RPMI7951 (cell line): Measurements from ENCODE around the gene PLTP. TPM values are rescaled to one million over a fixed set of nuclear protein-coding genes. Genes with fewer than 3 reads are reported as not detected.
"Not testable (repeated sequence)": the region's sequence is repeated elsewhere in the genome, so short reads cannot be mapped to it uniquely, and the experiment has no call there.

ENCODE experiments used
- DNase-seq: peaks from one replicate; pipeline ENCODE4 v3.0.0-alpha.2; 2012; ENCODE audit warnings: low read depth
- total RNA-seq: library from RNA; depleted of rRNA; stranded (reverse); fragments of >200 nt; shearing (Covaris generic); gene quantifications from 2 replicates; pipeline ENCODE4 v1.2.3, GENCODE V29; 2014

Gene PLTP
- total RNA-seq, 1 experiment from 2014 or later: 47.1 TPM

GRCh38 chr20:45920462-45921336 lies 8.7 kb upstream of the PLTP start:
- DNase-seq: no peak

- peak; percentile 39 for DNase-seq
Measured at GRCh38 chr20:45919542-45920399, 7.8 kb upstream of the PLTP start.

GRCh38 chr20:45918779-45919537 lies 7.0 kb upstream of the PLTP start:
- no peak for DNase-seq

GRCh38 chr20:45918182-45918737 lies 6.3 kb upstream of the PLTP start:
- DNase-seq: no peak

GRCh38 chr20:45917790-45918141 lies 5.8 kb upstream of the PLTP start:
- no peak for DNase-seq

- DNase-seq: no peak
Measured at GRCh38 chr20:45913116-45913515, 1.2 kb upstream of the PLTP start.

GRCh38 chr20:45912344-45912682 lies 358 bp upstream of the PLTP start:
- no peak for DNase-seq

GRCh38 chr20:45910670-45911485 lies 1.1 kb downstream of the PLTP start:
- peak; percentile 100 for DNase-seq

GRCh38 chr20:45909817-45910669 lies 1.9 kb downstream of the PLTP start:
- DNase-seq: no peak

- DNase-seq: no peak
Measured at GRCh38 chr20:45909336-45909808, 2.6 kb downstream of the PLTP start.

- no peak for DNase-seq
Measured at GRCh38 chr20:45908084-45908483, 3.9 kb downstream of the PLTP start.

GRCh38 chr20:45907219-45907948 lies 4.6 kb downstream of the PLTP start:
- DNase-seq: no peak

- peak; percentile 94 for DNase-seq
Measured at GRCh38 chr20:45905505-45906079, 6.4 kb downstream of the PLTP start.

GRCh38 chr20:45904583-45905504 lies 7.1 kb downstream of the PLTP start:
- DNase-seq: no peak

- no peak for DNase-seq
Measured at GRCh38 chr20:45902199-45902701, 9.7 kb downstream of the PLTP start.

- DNase-seq: not testable (repeated sequence)
Measured at GRCh38 chr20:45901332-45901731, 10.6 kb downstream of the PLTP start.

- DNase-seq: no peak
Measured at GRCh38 chr20:45899046-45899835, 12.7 kb downstream of the PLTP start.
